SU-DHL-6 (cell line): ENCODE measurements around the gene YBX2.

Source experiments
- H2AFZ ChIP-seq: fragments of 200-600 bp; sonication (generic); 2 replicates; pipeline ENCODE4 v1.6.1; 2014; ENCODE audit warnings: low read depth, mild to moderate bottlenecking, moderate library complexity, mixed read lengths, antibody characterized with exemption, low read length; ENCODE audit not compliant: severe bottlenecking
- H3F3A ChIP-seq: fragments of 200-600 bp; shearing (Covaris generic); 2 replicates; pipeline ENCODE4 v1.6.0; 2016; ENCODE audit warnings: antibody characterized with exemption, mild to moderate bottlenecking; ENCODE audit not compliant: insufficient read depth
- H3K27ac ChIP-seq: fragments of 200-600 bp; sonication (generic); 2 replicates; pipeline ENCODE4 v1.5.1; 2016; ENCODE audit warnings: low read depth, mild to moderate bottlenecking, low read length, moderate library complexity, mixed read lengths
- H3K27me3 ChIP-seq: fragments of 200-600 bp; sonication (generic), shearing (Covaris generic); 2 replicates; pipeline ENCODE4 v1.6.0; 2014; ENCODE audit warnings: mild to moderate bottlenecking, low read length
- H3K36me3 ChIP-seq: fragments of 200-600 bp; sonication (generic); 2 replicates; pipeline ENCODE4 v1.6.1; 2014; ENCODE audit warnings: mild to moderate bottlenecking, low read length, mixed read lengths
- H3K4me2 ChIP-seq: fragments of 300-600, 200-600 bp; shearing (Covaris generic), sonication (generic); 2 replicates; pipeline ENCODE4 v1.6.0; 2014; ENCODE audit warnings: low read length, low read depth, mild to moderate bottlenecking; ENCODE audit not compliant: poor library complexity, severe bottlenecking
- H3K4me3 ChIP-seq: fragments of 200-600 bp; sonication (generic); 2 replicates; pipeline ENCODE4 v1.5.1; 2014; ENCODE audit warnings: antibody characterized with exemption, low read length, mild to moderate bottlenecking, mixed read lengths; ENCODE audit not compliant: insufficient read depth, poor library complexity, severe bottlenecking
- H3K79me2 ChIP-seq: fragments of 200-600 bp; sonication (generic); 2 replicates; pipeline ENCODE4 v1.6.1; 2014; ENCODE audit warnings: mild to moderate bottlenecking, low read length, moderate library complexity; ENCODE audit not compliant: insufficient read depth
- H3K9ac ChIP-seq: fragments of 200-600 bp; sonication (generic); 2 replicates; pipeline ENCODE4 v1.7.0; 2014; ENCODE audit warnings: mild to moderate bottlenecking, low read length
- H3K9me2 ChIP-seq: fragments of 200-600 bp; sonication (generic); replicated peaks from 2 replicates; pipeline ENCODE4 v1.6.1; 2014; ENCODE audit warnings: low read length; ENCODE audit not compliant: insufficient read depth
- H3K9me3 ChIP-seq: fragments of 200-600 bp; sonication (generic); 2 replicates; pipeline ENCODE4 v1.6.1; 2014; ENCODE audit warnings: low read length, mixed read lengths; ENCODE audit not compliant: insufficient read depth
- H4K20me1 ChIP-seq: fragments of 200-600 bp; sonication (generic); 2 replicates; pipeline ENCODE4 v1.6.1; 2014; ENCODE audit warnings: low read depth, mild to moderate bottlenecking, antibody characterized with exemption, low read length, moderate library complexity, mixed read lengths
- CTCF ChIP-seq: fragments of 200-600 bp; sonication (generic); IDR thresholded peaks from one replicate; pipeline ENCODE4 v1.5.1; 2017; ENCODE audit warnings: antibody characterized with exemption, mild to moderate bottlenecking, low read length, moderate library complexity; ENCODE audit not compliant: insufficient read depth, poor library complexity, severe bottlenecking
- EZH2phosphoT487 ChIP-seq: fragments of 200-600 bp; sonication (generic), shearing (Covaris generic); conservative IDR thresholded peaks from 2 replicates; pipeline ENCODE4 v1.6.1; 2018; ENCODE audit warnings: mild to moderate bottlenecking, antibody characterized with exemption, low read length, moderate library complexity, mixed read lengths

Gene YBX2

GRCh38 chr17:7328009-7328408 lies 33.6 kb upstream of the YBX2 start:
- no peaks in the 10 kb centered on the region for H3K9me2 ChIP-seq
- H3K4me3 ChIP-seq = peak overlapping the region; percentile 99
- H3F3A ChIP-seq = peaks cover 9% of the 10 kb centered on the region
- H3K9ac ChIP-seq = peak overlapping the region; percentile 94
- H3K27me3 ChIP-seq = no peaks in the 10 kb centered on the region
- H3K27ac ChIP-seq = no peak overlapping the region
- no peak overlapping the region for H2AFZ ChIP-seq
- H3K79me2 ChIP-seq = peaks cover 17% of the 10 kb centered on the region; the same call in 1 of the 2 replicates
- peak overlapping the region; percentile 69 for H3K4me2 ChIP-seq
- no peaks in the 10 kb centered on the region for H3K9me3 ChIP-seq
- H3K36me3 ChIP-seq = no peaks in the 10 kb centered on the region
- TF ChIP-seq CTCF = no peak
- TF ChIP-seq EZH2phosphoT487 = no peak
- H4K20me1 ChIP-seq = no peaks in the 10 kb centered on the region

GRCh38 chr17:7327501-7327900 lies 33.1 kb upstream of the YBX2 start:
- Histone ChIP-seq H3K36me3 (no peaks in the 10 kb centered on the region), H3K27ac (no peak overlapping the region), H3K4me2 (peak overlapping the region; percentile 69)

GRCh38 chr17:7327056-7327455 lies 32.6 kb upstream of the YBX2 start:
- peaks cover 9% of the 10 kb centered on the region for H3F3A ChIP-seq
- no peak overlapping the region for H3K4me2 ChIP-seq
- H3K36me3 ChIP-seq = no peaks in the 10 kb centered on the region
- H3K9me3 ChIP-seq = no peaks in the 10 kb centered on the region
- no peak overlapping the region for H3K27ac ChIP-seq
- H2AFZ ChIP-seq = no peak overlapping the region
- H4K20me1 ChIP-seq = no peaks in the 10 kb centered on the region
- H3K9me2 ChIP-seq = no peaks in the 10 kb centered on the region
- no peak overlapping the region for H3K4me3 ChIP-seq
- H3K79me2 ChIP-seq = peaks cover 17% of the 10 kb centered on the region; the same call in 1 of the 2 replicates
- H3K27me3 ChIP-seq = no peaks in the 10 kb centered on the region
- H3K9ac ChIP-seq = no peak overlapping the region
- TF ChIP-seq CTCF (no peak), EZH2phosphoT487 (no peak)

More at GRCh38 chr17:7327501-7327900, 33.1 kb upstream of the YBX2 start:
- no peaks in the 10 kb centered on the region for H4K20me1 ChIP-seq
- H3K79me2 ChIP-seq = peaks cover 17% of the 10 kb centered on the region; the same call in 1 of the 2 replicates
- H3F3A ChIP-seq = peaks cover 9% of the 10 kb centered on the region
- TF ChIP-seq CTCF = no peak
- TF ChIP-seq EZH2phosphoT487 = no peak
- H3K9ac ChIP-seq = peak overlapping the region; percentile 94; the same call in 1 of the 2 replicates
- no peak overlapping the region for H2AFZ ChIP-seq
- no peaks in the 10 kb centered on the region for H3K9me3 ChIP-seq
- H3K9me2 ChIP-seq = no peaks in the 10 kb centered on the region
- no peak overlapping the region for H3K4me3 ChIP-seq
- no peaks in the 10 kb centered on the region for H3K27me3 ChIP-seq

GRCh38 chr17:7326186-7326585 lies 31.7 kb upstream of the YBX2 start:
- Histone ChIP-seq H3K79me2 (peaks cover 17% of the 10 kb centered on the region; the same call in 1 of the 2 replicates), H3K9ac (no peak overlapping the region), H3K36me3 (no peaks in the 10 kb centered on the region), H3K27ac (no peak overlapping the region), H3K4me2 (no peak overlapping the region), H3K9me2 (no peaks in the 10 kb centered on the region), H3K27me3 (no peaks in the 10 kb centered on the region), H4K20me1 (no peaks in the 10 kb centered on the region), H3K9me3 (no peaks in the 10 kb centered on the region), H3K4me3 (no peak overlapping the region), H2AFZ (no peak overlapping the region), H3F3A (peaks cover 9% of the 10 kb centered on the region)
- TF ChIP-seq CTCF (no peak), EZH2phosphoT487 (no peak)
